ENCODE results near the gene NAT8L.
"Not testable (repeated sequence)": the region's sequence is repeated elsewhere in the genome, so short reads cannot be mapped to it uniquely, and the experiment has no call there.

NAT8L gene, protein sequence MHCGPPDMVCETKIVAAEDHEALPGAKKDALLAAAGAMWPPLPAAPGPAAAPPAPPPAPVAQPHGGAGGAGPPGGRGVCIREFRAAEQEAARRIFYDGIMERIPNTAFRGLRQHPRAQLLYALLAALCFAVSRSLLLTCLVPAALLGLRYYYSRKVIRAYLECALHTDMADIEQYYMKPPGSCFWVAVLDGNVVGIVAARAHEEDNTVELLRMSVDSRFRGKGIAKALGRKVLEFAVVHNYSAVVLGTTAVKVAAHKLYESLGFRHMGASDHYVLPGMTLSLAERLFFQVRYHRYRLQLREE

DNA sequence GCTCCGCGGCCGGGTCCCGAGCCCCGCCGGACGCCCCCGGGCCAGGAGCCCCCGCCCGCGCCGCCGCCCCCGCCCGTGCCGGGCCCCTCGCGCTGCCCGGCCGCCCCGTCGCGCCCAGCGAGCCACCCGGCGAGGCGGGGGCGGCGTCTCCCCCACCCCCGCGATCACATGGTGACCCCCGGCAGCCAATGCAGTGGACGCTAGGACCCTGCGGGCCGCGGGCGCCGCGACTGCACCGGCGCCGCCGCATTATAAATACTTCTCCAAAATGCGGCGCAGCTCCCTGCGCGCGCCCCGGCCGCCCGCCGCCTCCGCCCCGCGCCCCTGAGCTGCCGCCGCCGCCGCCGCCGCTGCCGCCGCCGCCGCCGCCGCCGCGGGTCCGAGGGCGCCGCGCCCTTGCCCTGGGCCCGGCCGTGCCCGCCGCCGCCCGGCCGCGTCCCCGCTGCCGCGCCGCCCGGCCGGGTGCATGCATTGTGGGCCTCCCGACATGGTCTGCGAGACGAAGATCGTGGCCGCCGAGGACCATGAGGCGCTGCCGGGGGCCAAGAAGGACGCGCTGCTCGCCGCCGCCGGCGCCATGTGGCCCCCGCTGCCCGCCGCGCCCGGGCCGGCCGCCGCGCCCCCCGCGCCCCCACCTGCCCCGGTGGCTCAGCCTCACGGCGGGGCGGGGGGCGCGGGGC is at the start of gene NAT8L:
NAT8L (plus strand) TSS at position 282 of the 680 bp plus-strand sequence; CDS start at position 467, 185 bp downstream.
- no peak for DNase-seq

DNA sequence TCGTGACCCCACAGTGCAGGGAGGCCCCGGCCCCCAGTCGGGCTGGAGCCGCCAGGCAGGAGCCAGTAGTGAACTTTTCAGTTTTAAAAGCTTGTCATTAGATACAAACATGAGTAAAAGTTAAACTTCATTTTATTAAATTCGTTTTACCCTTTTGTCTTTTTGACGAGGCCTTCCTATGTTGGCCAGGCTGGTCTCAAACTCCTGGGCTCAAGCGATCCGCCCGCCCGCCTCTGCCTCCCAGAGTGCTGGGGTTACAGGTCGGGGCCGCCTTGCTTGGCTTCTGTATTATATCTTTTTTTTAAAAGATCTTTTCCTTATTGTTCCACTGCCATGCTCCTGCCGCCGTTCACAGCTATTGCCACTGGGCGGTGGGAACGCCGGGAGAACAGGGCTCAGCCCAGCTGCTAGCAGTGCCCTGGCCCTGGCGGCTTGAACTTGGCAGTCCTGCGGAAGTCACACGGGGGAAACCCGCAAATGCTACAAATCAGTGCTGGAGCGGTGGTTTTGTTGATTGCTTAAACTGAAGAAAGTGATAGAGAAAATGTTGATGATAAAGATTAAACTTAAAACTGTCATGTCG is 49.4 kb upstream of the NAT8L start:
- DNase-seq, result no peak

DNA sequence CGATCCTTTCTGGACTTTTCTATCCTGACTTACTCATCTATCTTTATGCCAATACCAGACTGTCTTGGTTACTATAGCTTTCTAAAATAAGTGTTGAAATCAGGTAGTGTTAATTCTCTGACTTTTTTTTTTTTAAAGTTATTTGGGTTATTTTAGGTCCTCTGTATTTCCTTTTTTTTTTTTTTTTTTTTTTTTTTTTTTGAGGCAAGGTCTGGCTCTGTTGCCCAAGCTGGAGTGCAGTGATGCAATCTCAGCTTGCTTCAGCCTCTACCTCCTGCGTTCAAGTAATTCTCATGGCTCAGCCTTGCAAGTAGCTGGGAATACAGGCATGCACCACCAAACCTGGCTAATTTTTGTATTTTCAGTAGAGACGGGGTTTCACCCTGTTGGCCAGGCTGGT is 47.5 kb upstream of the NAT8L start:
- no peak for DNase-seq

DNA sequence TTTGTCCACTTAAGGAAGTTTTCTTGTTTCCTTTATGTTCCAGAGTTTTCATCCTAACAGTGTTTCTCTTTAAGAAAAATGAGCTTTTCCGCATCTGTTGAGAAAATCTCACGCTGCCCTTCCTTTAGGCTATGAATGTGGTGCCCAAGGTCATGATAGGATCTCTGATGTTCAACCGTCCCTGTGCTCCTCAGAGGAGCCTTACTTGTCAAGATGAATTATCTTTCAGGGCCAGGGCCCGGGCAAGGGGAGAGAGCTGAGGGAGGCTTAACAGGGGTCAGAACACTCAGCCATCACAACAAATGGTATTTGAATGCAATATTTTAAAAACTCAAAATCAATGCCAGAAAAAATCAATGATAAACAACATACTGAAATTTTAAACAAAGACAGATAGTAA is 44.1 kb upstream of the NAT8L start:
- DNase-seq, result no peak

DNA sequence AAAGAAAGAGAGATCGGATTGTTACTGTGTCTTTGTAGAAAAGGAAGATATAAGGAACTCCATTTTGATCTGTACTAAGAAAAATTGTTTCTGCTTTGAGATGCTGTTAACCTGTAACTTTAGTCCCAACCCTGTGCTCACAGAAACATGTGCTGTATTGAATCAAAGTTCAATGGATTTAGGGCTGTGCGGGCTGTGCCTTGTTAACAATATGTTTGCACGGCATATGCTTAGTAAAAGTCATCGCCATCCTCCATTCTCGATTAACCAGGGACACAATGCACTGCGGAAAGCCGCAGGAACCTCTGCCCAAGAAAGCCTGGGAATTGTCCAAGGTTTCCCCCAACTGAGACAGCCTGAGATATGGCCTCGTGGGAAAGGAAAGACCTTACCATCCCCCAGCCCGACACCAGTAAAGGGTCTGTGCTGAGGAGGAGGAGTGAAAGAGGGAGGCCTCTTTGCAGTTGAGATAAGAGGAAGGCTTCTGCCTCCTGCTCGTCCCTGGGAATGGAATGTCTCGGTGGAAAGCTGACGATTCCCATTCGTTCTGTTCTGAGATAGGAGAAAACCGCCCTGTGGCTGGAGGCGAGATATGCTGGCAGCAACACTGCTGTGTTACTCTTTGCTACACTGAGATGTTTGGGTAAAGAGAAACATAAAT is 37.6 kb upstream of the NAT8L start:
- DNase-seq, result not testable (repeated sequence)

DNA sequence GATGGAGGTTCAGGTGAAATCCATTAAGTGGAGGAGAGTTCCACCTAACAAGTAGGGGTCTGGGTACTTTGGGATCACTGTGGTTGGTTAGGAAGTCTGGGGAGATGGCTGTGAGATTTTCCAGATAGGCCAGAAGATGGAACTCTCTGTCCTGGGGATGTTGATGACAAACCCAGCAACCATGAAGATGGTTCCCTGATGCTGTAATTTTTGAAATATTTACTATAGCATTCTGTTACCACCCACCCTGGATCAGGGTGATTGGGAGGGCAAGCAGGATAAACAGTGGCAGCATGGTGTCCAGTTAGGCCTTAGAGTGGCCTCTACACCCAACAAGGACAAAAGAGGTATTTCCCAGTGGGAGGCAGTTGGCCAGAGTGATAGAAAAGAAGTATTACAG is 34.4 kb upstream of the NAT8L start:
- DNase-seq, result no peak

DNA sequence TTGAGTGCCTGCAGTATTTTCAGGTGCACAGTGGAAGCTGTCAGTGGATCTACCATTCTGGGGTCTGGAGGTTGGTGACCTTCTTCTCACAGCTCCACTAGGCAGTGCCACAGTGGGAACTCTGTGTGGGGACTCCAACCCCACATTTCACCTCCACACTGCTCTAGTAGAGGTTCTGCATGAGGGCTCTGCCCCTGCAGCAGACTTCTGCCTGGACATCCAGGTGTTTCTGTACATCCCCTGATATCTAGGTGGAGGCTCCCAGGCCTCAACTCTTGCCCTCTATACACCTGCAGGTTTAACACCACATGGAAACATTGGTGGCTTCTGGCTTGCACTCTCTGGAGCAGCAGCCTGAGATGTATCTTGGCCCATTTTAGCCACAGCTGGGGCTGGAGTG is 33.3 kb upstream of the NAT8L start:
- no peak for DNase-seq

DNA sequence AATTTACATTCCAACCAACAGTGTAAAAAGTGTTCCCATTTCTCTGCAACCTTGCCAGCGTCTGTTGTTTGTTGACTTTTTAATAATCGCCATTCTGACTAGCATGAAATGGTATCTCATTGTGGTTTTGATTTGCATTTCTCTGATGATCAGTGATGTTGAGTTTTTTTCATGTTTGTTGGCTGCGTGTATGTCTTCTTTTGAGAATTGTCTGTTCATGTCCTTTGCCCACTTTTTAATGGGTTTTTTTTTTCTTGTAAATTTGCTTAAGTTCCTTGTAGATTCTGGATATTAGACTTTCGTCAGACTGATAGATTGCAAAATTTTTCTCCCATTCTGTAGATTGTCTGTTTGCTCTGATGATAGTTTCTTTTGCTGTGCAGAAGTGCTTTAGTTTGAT is 32.0 kb upstream of the NAT8L start:
- DNase-seq, result not testable (repeated sequence)

DNA sequence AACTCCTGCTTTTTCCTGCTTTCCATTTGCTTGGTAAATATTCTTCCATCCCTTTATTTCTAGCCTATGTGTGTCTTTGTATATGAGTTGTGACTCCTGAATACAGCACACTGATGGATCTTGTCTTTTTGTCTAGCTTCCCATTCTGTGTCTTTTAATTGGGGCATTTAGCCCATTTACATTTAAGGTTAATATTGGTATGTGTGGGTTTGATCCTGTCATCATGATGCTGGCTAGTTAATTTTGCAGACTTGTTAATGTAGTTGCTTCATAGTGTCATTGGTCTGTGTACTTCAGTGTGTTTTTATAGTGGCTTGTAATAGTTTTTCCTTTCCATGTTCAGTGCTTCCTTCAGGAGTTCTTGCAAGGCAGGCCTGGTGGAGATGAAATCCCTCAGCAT is 28.0 kb upstream of the NAT8L start:
- not testable (repeated sequence) for DNase-seq

DNA sequence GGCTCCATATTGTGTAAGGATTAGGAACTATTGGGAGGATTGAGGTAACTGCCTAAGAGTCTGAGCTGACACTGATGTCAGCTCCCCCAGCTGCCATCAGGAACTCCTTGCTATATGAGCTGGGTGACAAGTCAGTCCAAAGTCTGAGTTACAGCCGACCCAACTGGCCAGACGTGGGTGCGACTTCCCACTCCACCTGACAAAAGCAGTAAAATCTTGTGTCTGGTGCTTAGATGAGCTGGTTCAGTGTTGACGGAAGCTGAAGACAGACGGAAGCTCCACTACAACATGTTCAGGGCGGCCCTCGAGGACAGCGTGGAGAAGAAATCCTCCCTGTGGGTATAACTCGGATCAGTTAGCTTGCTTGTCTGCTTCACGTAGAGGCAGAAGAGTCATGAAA is 22.8 kb upstream of the NAT8L start:
- DNase-seq, result no peak

DNA sequence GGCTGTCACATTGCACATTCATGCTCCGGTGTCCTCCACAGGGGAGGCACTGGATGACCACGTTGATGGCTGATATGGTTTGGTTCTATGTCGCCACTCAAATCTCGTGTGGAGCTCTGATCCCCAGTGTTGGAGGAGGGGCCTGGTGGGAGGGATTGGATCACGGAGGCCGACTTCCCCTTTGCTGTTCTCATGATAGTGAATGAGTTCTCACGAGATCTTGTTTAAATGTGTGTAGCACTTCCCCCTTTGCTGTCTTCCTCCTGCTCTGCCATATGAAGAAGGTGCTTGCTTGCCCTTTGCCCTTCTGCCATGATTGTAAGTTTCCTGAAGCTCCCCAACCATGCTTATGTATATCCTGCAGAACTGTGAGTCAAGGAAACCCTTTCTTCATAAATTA is 22.3 kb upstream of the NAT8L start:
- no peak for DNase-seq

DNA sequence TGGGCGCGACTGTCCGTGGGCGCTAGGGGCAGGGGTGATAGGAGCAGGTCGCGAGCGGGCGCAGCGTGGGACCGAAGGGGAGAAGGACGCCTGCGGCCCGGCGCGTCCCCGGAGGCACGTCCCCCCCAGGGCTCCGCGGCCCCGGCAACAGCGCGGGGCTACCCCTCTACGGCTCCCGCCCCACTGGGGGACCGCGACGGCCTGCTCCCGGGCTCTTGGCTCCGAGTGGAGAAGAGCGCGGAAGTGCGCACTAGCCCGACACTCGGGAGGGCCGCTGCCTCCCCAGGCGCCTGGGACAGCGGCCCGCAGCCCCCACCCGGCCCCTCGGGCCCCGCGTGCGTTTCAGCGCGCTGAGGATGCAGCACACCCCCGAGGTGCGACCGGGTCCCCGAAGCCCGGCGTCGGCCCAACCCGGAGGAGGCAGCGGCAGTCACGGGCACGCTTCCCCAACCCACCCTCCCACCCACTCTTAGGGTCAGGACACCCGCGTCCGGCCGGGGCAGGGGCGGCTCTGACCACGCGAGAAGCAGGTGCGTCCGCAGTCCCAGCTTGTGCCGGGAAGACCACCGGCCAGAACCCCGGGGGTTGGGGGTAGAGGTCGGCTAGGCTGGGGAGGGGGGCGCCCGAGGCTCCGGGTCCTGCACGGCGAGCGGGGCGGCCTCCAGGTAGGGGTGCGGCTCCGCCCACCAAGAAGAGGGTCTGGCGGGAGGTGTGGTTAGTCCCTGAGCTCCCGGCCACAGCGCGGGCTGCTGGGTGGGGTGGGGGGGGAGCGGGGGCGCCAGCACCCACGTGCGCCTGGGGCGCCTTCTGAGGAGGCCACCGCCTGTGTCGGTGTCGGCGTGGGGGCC is 18.5 kb upstream of the NAT8L start:
- no peak for DNase-seq

DNA sequence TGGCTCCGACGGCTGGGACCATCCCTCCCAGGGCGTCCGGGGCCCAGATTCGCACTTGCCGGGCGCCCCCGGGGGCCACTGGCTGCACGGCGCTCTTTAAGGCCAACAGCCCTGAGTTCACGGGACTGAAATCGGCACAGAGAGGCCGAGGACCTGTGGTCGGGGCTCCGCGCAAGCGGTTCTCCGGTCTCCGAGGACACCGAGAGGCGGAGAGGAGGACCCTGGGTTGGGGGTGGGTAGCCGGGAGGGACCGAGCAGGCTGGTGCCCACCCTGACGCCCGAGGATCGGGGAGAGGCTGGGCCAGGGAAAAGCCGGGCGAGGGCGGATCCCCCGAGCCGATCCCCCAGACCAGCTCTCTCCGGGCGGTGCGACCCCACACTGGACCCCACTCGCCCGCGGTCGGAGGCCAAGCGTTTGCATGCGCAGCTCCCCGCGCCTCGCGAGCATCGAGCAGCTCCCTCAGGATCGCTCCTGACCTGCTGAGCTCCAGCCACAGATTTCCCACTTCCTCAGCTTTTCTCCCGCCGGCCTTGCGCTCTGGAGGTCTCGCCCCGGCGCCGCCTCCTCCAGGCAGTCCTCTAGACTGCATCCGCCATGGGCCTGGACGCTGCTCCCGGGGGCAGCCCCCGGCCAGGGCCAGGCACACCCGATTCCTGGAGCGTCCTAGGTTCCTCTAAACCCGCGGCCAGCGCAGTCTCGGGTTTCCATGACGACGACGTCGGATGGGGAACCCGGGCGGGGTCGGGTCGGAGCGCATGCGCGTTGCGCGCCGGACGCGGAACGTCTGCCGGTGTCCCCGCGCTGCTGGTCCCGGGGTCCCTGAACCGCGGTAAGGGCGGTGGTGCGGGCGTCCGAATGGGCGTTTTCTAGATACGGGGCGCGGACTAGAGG is 17.6 kb upstream of the NAT8L start:
- DNase-seq, result no peak

DNA sequence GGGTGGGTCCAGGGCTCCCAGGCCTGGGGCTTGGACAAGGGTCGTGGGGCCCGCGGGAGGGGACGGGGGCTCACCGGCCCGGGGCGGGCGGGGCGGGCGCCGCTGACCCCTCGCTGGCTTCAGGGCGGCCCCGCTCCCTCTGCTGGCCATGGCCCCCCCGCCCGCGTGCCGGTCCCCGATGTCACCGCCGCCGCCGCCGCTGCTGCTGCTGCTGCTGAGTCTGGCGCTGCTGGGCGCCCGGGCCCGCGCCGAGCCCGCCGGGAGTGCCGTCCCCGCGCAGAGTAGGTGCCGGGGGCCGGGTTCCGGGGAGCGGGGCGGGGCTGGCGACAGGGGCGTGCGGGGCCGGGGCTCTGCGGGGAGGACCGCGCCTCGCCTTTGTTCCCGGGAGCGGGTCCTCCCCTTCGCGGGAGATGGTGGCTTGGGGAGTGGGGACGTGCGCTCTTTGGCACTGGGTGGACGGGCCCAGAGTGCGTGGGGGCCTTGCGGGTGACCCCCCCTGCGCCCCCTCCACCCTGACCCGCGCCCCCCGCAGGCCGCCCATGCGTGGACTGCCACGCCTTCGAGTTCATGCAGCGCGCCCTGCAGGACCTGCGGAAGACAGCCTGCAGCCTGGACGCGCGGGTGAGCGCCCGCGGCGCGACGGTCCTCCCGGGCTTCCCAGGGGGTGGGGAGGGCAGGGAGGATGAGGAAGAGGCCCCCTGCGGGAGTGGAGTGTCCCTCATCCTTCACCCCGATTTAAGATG is 16.8 kb upstream of the NAT8L start:
- DNase-seq, result no peak

DNA sequence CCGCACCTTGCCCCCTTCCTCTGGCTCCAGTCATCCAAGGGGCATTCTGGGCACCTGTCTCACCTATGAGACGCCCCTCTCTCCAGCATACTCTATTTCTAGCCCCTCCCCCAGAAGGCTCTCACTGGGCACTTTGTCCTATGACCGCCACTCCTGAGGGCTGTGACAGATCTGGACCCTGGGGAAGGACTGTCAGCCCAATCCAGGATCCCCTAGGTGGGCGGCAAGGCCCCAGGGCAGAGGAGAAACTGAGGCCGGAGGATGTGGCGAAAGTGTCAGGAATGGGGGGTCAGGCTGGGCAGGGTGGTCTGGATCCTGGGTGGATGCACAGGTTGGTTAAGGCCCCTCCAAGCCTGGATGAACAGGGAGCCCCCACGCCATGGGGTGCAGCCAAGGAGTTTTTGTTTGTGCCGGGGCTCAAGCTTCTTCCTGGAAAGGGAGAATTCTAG is 16.2 kb upstream of the NAT8L start:
- no peak for DNase-seq

DNA sequence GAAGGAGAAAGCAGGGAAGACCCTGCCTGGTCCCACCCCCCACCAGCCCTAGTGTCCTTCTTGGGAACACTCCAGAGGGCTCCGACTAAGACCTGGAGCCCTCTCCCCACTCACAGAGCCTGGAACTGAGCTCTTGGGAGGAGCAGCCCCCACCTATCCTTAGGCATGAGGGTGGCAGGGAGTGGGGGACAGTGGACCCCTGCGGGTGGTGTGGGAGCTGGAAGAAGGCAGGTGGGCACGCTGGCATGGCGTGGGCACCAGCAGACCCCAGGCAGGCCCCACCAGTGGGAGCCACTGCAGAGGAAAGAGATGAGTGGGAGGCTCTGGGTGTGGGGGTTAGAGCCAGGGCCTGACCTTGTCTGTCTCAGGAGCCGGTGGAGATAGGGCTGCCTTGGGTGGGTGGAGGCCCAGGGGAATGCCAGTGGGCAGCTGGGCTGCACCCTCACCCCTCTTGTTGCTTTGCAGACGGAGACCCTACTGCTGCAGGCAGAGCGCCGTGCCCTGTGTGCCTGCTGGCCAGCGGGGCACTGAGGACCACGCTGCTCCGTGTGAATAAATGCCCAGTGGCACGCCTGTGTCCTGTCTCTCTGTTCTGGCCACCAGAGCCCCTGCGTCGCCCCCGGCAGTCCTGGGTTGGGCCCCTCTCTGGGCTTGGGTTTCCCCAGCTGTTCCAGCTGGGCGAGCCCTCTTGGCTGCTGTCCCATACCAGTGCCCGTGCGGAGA is 15.6 kb upstream of the NAT8L start:
- DNase-seq, result no peak

DNA sequence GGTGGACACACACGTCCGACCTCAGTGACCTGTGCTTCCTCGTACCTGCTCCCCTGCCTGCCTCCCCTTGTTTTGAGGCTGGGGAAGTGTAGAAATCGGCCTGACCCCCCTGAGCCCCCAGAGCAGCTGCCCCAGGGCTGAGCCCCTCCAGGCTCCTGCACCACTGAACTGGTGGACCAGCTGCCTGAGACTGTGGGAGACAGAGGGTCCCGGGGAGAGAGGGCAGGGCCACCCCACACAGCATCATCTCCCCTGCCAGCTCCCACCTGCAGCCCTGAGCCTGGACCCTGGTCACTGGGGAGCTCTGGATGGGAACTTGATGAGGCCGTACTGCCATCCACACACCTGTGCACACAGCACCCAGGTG is 15.0 kb upstream of the NAT8L start:
- no peak for DNase-seq

DNA sequence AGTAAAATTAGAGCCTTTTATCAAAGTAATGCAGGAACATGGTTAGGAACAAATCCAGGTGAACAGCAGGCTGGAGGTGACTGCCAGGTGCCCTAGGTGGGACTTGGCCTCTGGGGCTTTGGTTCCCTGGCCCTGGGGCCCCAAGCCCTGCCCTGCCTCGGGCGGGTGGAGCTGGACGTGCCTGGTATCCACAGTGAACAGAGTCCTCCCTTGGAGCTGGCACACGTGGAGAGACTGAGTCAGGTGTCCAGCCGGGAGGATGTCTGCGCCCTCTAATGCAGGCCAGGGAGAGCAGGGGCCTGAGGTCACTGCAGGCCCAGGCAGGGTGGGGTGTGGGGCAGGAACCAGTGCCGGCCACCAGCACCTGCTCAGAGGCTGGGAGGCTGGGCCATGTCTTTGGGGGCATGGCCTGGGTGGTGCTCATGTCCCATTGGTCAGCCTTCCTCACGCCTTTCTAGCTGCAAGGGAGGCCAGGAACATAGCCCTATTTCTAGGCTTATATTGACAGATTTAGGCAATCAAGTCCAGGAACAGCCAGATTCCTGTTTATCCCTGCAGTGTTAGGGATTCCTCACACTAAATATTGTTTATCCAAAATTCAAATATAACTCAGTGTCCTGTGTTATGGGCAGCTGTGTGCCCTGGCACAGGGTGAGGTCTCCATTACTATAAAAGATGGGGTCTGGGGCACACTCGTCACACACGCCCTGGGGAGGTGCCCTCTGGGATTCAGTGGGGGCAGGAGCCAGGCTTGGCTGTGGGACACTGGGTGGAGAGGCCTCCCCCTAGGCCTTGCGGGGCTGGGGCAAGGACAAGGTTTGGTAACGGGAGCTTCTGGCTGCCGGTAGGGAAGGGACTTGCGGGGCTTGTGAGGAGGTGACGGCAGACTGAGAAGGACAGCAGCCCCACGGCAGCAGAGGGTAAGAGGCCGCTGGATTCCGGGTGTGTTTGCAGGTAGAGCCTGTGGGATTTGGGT is 14.3 kb upstream of the NAT8L start:
- DNase-seq, result no peak

DNA sequence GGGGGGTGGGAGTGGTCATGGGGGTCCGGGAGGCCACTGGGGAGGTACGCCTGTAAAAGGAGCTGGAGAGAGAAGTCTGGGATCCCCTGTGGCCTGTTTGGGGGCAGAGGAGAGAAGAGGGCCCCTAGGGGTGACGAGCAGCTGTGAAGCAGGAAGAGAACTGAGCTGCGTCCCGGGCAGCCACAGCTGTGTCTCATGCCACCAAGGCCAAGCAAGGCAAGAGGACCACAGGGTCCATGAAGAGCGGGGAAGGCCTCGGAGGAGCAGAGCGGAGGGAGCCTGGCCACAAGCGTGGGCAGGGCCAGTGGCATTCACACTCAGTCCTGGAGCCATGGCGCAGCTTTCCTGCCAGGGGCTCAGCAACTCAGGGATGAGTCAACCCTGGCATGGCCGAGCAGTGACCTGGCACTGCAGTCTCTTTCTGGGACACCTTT is 13.6 kb upstream of the NAT8L start:
- no peak for DNase-seq

Measured in NCI-H1417 treated with DMSO at 0.1 percent for 48 hours (cell line).